Daoy (cell line): ENCODE data around the gene SYTL5. TPM values are rescaled to one million over a fixed set of nuclear protein-coding genes. Genes with fewer than 3 reads are reported as not detected.

Source experiments
- DNase-seq: peaks from one replicate; pipeline ENCODE4 v3.0.0-alpha.2; 2015; ENCODE audit warnings: low read depth
- total RNA-seq: library from RNA; depleted of rRNA; stranded (reverse); fragments of >200 nt; shearing (Covaris generic); gene quantifications from 2 replicates; pipeline ENCODE4 v1.2.3, GENCODE V29; 2014

The SYTL5 gene
- total RNA-seq, 1 experiment from 2014 or later: 0.29 TPM

GRCh38 chrX:38087594-38087993 is 81.2 kb downstream of the SYTL5 start:
- DNase-seq: no peak

GRCh38 chrX:38089173-38089982 is 83.0 kb downstream of the SYTL5 start:
- no peak for DNase-seq

- peak; percentile 20 for DNase-seq
Measured at GRCh38 chrX:38095971-38096529, 89.7 kb downstream of the SYTL5 start.

- DNase-seq: no peak
Measured at GRCh38 chrX:38099688-38100087, 93.3 kb downstream of the SYTL5 start.

- no peak for DNase-seq
Measured at GRCh38 chrX:38102240-38102639, 95.9 kb downstream of the SYTL5 start.

GRCh38 chrX:38102875-38103274 is 96.5 kb downstream of the SYTL5 start:
- DNase-seq: no peak

GRCh38 chrX:38103857-38104812 is 97.8 kb downstream of the SYTL5 start:
- DNase-seq: no peak

- DNase-seq: no peak
Measured at GRCh38 chrX:38105216-38105725, 98.9 kb downstream of the SYTL5 start.

GRCh38 chrX:38106991-38107655 is 100.8 kb downstream of the SYTL5 start:
- DNase-seq: no peak

GRCh38 chrX:38108364-38108763 is 102.0 kb downstream of the SYTL5 start:
- no peak for DNase-seq

- DNase-seq: no peak
Measured at GRCh38 chrX:38109042-38109898, 102.9 kb downstream of the SYTL5 start.

- DNase-seq: no peak
Measured at GRCh38 chrX:38110231-38110630, 103.9 kb downstream of the SYTL5 start.

- DNase-seq: no peak
Measured at GRCh38 chrX:38111196-38111595, 104.8 kb downstream of the SYTL5 start.

GRCh38 chrX:38112566-38112965 is 106.2 kb downstream of the SYTL5 start:
- DNase-seq: no peak

GRCh38 chrX:38116706-38117105 is 110.4 kb downstream of the SYTL5 start:
- DNase-seq: no peak

- peak; percentile 11 for DNase-seq
Measured at GRCh38 chrX:38117485-38117884, 111.1 kb downstream of the SYTL5 start.

GRCh38 chrX:38124000-38124399 is 117.6 kb downstream of the SYTL5 start:
- DNase-seq: no peak

GRCh38 chrX:38126179-38126578 is 119.8 kb downstream of the SYTL5 start:
- peak; percentile 4 for DNase-seq

GRCh38 chrX:38127961-38128360 is 121.6 kb downstream of the SYTL5 start:
- no peak for DNase-seq

- no peak for DNase-seq
Measured at GRCh38 chrX:38129366-38129765, 123.0 kb downstream of the SYTL5 start.
